Measurements from ENCODE around the gene CNTNAP2.

Gene CNTNAP2

DNA sequence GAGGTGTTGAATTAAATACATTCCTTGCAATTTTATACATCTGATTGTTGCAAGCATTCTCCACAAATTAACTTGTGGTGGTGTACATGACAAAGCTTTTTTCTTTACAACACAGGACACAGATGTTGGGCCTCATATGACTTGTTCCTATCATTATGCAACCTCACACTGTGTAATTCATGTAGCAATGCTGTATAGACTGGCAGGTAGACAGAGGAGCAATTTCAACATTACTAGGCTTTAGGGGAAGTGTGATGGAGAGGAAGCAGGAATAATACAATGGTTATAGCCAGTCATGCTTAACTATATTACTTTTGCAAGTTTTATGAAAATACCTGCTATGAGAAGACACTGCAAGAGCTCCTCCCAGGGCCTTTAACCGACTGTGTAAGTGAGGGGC, 832.1 kb downstream of the CNTNAP2 start:
- H3K9me3 Mint-ChIP-seq (ENCODE audit: low read depth), result peaks cover 5% of the 10 kb centered on the region
- H3K4me3 Mint-ChIP-seq, result no peak overlapping the region
- H3K27ac Mint-ChIP-seq, result no peak overlapping the region

DNA sequence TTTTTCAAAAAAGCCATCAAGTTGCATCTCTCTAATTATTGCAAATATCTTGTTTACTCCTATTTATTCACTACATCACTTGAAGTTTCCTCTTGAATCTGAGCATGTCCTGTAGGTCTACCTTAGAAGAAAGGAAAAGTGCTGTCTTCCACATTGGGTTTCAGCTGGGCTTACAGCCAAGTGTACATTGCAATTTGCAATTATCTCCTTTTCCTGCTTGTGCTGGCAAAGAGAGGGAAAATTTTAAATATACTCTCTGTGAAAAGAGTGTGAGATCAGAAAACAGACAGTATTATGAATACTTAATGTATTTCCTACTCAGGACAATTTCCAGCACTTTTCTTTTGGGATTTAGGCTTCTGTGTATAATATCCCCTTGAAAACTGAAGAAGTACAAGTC, 839.7 kb downstream of the CNTNAP2 start:
- Mint-ChIP-seq H3K27me3 (no peaks in the 10 kb centered on the region), H3K9me3 (ENCODE audit: low read depth) (no peaks in the 10 kb centered on the region), H3K36me3 (no peaks in the 10 kb centered on the region), H3K4me1 (ENCODE audit: low read depth) (no peaks in the 10 kb centered on the region), H3K4me3 (no peak overlapping the region), H3K27ac (no peak overlapping the region)

More for the DNA sequence above, 832.1 kb downstream of the CNTNAP2 start:
- Mint-ChIP-seq H3K27me3 (no peaks in the 10 kb centered on the region), H3K4me1 (ENCODE audit: low read depth) (no peaks in the 10 kb centered on the region), H3K36me3 (no peaks in the 10 kb centered on the region)

DNA sequence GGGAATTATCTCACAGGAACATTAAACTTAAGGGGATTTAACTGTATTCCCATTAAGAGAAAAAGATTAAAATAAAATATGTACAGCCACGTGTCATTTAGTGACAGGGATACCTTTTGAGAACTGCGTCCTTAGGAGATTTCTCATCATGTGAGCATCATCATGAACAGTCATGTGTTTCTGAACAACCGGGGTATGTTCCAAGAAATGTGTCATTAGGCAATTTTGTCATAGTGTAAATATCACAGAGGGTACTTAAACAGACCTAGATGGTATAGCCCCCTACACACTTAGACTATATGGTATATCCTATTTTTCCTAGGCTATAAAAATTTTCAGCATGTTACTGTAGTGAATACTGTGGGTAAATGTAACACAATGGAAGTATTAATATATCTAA, 840.3 kb downstream of the CNTNAP2 start:
- Mint-ChIP-seq H3K27ac (no peak overlapping the region), H3K27me3 (no peaks in the 10 kb centered on the region), H3K36me3 (no peaks in the 10 kb centered on the region), H3K4me3 (no peak overlapping the region), H3K4me1 (ENCODE audit: low read depth) (no peaks in the 10 kb centered on the region), H3K9me3 (ENCODE audit: low read depth) (no peaks in the 10 kb centered on the region)

DNA sequence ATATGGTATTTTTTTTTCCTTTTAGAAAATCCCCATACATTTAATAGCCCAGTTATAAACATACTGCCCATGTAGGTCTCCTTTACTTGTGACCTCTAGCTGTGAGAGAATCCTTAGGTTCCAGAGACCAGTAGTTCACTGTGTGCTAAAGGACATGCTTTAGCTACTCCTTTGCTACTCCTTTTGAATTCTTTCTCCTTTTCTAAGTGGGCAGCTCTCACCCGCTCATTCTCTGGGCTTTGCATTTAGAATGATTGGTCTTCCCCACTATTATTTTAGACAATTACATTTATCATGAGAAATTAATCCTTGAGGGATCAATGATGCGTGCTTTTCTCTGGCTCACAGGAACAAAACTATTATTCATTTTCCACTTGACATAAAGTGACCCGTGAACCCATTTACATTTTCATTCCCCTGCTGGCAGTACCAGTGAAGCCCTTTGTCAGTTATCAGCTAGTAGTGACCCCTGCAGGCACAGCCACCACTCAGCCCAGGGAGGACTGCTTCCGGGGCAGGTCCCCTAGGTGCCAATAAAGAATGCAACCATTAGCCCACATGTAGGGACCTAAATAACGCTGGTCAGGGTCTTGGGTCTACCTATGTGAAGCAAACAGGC, 844.3 kb downstream of the CNTNAP2 start:
- Mint-ChIP-seq H3K27ac (no peak overlapping the region), H3K4me3 (no peak overlapping the region), H3K9me3 (ENCODE audit: low read depth) (peaks cover 3% of the 10 kb centered on the region), H3K4me1 (ENCODE audit: low read depth) (no peaks in the 10 kb centered on the region), H3K36me3 (no peaks in the 10 kb centered on the region), H3K27me3 (no peaks in the 10 kb centered on the region)

DNA sequence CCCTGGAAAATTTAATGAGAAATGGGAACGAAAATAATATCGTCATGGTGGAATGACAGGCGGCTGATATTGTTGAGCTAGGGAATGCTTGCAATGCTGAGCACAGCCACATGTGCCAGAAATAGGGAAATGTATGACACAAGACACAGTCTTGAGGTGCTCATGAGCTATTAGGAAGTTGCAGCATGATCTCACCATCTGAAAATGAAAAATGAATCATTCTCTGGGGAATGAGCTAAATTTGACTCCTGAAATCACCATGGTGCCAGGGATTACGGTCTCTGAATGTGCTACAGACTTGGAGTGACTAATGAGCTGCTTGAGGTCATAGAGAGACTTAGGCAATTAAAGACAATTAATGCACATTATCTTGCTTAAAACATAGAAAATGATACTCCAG, 845.0 kb downstream of the CNTNAP2 start:
- Mint-ChIP-seq H3K27me3 (no peaks in the 10 kb centered on the region), H3K36me3 (no peaks in the 10 kb centered on the region), H3K9me3 (ENCODE audit: low read depth) (peaks cover 3% of the 10 kb centered on the region), H3K4me1 (ENCODE audit: low read depth) (no peaks in the 10 kb centered on the region), H3K4me3 (no peak overlapping the region), H3K27ac (no peak overlapping the region)

DNA sequence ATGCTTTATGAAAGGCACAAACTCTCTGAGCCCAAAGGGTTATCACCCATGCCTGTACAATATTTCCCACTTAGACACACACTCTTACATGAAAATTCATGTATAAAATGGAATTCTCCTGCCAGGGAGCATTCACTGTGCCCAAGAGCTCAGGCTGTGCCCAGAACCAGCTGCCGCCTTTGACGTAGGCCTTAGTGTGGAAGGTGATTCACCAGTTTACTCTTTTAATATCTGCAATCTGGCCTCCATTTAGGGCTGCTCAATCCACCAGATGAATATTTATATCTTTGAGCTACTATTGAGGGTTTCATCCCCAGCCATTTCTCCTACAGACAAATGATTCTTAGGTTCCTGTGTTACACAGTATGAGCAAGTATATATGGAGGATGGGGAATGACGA, 849.7 kb downstream of the CNTNAP2 start:
- Mint-ChIP-seq H3K36me3 (no peaks in the 10 kb centered on the region), H3K9me3 (ENCODE audit: low read depth) (peaks cover 3% of the 10 kb centered on the region), H3K27ac (no peak overlapping the region), H3K27me3 (no peaks in the 10 kb centered on the region), H3K4me1 (ENCODE audit: low read depth) (no peaks in the 10 kb centered on the region), H3K4me3 (no peak overlapping the region)

DNA sequence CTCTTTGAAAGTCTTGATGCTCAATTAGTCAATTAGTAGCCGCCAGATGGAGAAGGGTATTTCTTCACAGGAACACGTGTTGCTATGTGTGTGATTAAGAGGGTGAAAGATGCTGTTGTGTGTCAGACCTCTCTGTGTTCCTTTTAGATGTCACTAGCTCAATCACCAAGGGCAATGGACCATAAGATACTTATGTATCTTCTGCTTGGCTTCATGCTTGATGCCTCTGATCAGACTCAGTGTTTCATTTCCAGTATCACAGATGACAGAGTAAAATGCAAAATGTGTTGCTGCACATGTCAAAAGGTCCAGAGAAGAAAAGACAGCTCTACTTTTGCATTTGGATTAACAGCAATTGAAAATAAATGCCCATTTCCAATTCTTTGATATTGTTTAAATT, 865.9 kb downstream of the CNTNAP2 start:
- H3K4me1 Mint-ChIP-seq (ENCODE audit: low read depth), result no peaks in the 10 kb centered on the region
- no peak overlapping the region for H3K4me3 Mint-ChIP-seq
- H3K36me3 Mint-ChIP-seq, result no peaks in the 10 kb centered on the region
- H3K27me3 Mint-ChIP-seq, result no peaks in the 10 kb centered on the region
- H3K27ac Mint-ChIP-seq, result no peak overlapping the region
- peaks cover 11% of the 10 kb centered on the region for H3K9me3 Mint-ChIP-seq (ENCODE audit: low read depth)

DNA sequence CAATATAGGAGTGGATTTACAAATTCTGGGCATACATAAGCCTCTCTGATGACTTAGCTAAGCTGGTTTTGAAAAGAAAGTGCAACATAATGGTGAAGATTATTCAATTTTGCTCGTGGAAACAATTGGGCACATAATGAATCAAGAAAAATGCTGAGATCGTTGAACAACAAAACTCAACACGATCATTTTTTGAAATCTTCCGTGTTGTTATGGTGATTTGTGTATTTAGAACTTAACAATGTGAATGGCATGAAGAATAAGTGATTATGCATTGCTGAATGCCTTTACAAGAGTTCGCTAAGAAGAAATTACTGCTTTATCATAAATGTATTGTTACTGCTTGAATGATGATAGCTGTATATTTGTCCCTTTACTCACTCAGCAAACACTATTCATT, 875.0 kb downstream of the CNTNAP2 start:
- H3K4me1 Mint-ChIP-seq (ENCODE audit: low read depth), result no peaks in the 10 kb centered on the region
- no peak overlapping the region for H3K27ac Mint-ChIP-seq
- peaks cover 14% of the 10 kb centered on the region for H3K9me3 Mint-ChIP-seq (ENCODE audit: low read depth)
- H3K36me3 Mint-ChIP-seq, result no peaks in the 10 kb centered on the region
- no peaks in the 10 kb centered on the region for H3K27me3 Mint-ChIP-seq
- H3K4me3 Mint-ChIP-seq, result no peak overlapping the region

DNA sequence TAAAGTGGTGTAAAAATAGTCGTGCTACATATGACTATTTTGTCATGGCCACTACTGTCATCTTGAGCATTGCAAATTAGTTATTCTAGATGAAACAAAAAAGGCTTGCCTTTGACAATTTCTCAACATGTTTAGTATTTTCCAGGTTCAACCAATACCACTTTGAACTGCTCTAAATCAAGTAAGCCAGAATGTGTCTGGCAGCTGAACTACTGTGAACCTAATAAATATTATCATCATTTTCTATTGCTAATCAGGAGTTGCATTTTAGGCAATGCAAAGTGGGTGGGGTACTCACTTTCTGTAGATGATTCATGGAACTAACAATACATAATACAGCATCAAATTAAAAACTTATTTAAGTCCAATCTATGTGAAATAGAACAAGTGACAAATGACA, 877.2 kb downstream of the CNTNAP2 start:
- Mint-ChIP-seq H3K4me1 (ENCODE audit: low read depth) (no peaks in the 10 kb centered on the region), H3K27ac (no peak overlapping the region), H3K27me3 (no peaks in the 10 kb centered on the region), H3K36me3 (no peaks in the 10 kb centered on the region), H3K9me3 (ENCODE audit: low read depth) (peaks cover 11% of the 10 kb centered on the region), H3K4me3 (no peak overlapping the region)

DNA sequence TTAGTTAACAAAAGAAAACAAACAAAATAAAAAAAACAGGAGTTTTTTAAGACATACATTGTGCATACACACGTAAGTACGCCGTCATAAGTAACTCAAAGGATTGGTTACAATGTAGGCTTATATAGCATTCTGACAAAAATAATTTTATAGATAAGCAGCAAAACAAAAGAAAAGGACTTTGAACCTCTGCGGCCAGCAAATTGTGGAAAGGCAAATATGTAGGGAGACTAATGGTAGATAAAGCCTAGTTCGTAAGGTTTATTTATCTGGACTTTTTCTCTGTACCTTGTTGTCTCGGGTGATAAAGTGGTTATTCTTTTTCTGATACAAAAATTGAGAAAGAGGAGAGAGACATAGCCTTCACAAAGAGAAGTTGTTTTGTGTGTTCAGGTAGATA, 891.9 kb downstream of the CNTNAP2 start:
- no peaks in the 10 kb centered on the region for H3K27me3 Mint-ChIP-seq
- H3K27ac Mint-ChIP-seq, result no peak overlapping the region
- H3K4me1 Mint-ChIP-seq (ENCODE audit: low read depth), result no peaks in the 10 kb centered on the region
- H3K9me3 Mint-ChIP-seq (ENCODE audit: low read depth), result peaks cover 4% of the 10 kb centered on the region
- H3K36me3 Mint-ChIP-seq, result no peaks in the 10 kb centered on the region
- H3K4me3 Mint-ChIP-seq, result no peak overlapping the region

DNA sequence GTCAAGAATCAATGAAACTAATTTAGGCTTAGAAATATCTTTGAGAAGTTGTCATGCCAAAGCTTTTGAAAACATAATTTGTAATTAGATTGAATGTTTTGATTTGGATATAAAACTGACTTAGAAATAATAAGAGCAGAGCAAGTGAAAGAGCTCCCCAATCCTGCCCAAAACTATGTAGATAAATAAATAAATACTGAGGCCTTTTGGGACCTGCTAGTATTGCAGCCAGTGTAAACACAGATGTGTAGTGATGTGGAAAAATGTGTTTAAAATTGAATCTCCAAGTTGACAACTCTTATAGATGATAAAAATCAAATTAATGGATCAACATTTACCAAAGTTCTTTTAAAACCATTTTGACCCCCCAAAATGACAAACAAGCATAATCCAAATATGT, 896.1 kb downstream of the CNTNAP2 start:
- H3K27me3 Mint-ChIP-seq, result no peaks in the 10 kb centered on the region
- H3K4me1 Mint-ChIP-seq (ENCODE audit: low read depth), result no peaks in the 10 kb centered on the region
- H3K9me3 Mint-ChIP-seq (ENCODE audit: low read depth), result peaks cover 4% of the 10 kb centered on the region
- H3K27ac Mint-ChIP-seq, result no peak overlapping the region
- H3K4me3 Mint-ChIP-seq, result no peak overlapping the region
- no peaks in the 10 kb centered on the region for H3K36me3 Mint-ChIP-seq

DNA sequence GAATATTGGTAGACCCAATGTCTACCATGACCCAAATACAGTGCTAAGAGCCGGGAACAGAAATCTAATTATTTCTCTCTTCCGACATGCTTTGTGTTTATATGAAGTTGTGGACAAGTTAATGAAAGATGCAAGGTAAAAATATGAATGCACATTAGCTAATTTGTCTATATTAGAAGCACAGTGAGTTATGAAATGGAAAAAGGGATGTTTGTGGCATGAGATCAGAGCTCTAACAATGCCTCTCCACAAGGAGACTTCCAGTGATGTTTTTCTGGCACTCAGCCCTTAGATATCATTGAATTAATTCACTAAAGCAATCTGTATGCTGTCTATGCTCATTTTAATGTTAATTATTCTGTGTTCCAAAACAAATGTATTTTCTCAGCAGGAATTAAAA, 897.2 kb downstream of the CNTNAP2 start:
- H3K9me3 Mint-ChIP-seq (ENCODE audit: low read depth), result peaks cover 4% of the 10 kb centered on the region
- no peak overlapping the region for H3K27ac Mint-ChIP-seq
- H3K4me1 Mint-ChIP-seq (ENCODE audit: low read depth), result no peaks in the 10 kb centered on the region
- H3K27me3 Mint-ChIP-seq, result no peaks in the 10 kb centered on the region
- H3K36me3 Mint-ChIP-seq, result no peaks in the 10 kb centered on the region
- H3K4me3 Mint-ChIP-seq, result no peak overlapping the region

DNA sequence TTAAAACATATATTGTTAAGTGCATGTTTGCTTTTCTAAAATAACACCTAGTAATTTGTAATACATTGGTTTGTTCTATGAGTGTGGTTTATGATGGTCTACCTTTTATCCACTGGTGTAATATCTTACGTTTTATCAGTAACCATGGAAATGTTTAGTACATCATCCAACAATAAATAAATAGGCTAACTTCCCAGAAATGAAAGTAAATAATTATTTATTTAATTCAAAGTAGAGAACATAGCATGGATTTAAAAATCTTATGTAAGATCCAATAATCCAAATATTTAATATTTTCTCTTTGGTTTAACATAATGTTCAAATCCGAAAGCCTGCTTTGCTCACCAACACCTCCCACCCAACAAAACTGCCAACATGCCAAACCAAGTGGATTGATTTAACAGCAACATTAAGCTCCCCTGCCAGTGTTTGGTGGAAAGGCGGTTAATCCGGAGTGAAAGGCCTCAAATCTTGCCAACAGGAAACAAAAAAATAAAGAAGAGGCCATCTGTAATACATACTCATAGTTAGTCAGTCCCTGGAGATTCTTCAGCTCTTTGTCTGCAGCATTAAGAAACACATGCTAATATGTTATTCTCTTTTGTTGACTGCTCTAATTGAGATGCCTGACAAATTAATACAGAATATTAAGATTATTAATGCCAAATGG, 897.8 kb downstream of the CNTNAP2 start:
- H3K4me1 Mint-ChIP-seq (ENCODE audit: low read depth), result no peaks in the 10 kb centered on the region
- no peak overlapping the region for H3K4me3 Mint-ChIP-seq
- H3K27ac Mint-ChIP-seq, result no peak overlapping the region
- no peaks in the 10 kb centered on the region for H3K36me3 Mint-ChIP-seq
- H3K9me3 Mint-ChIP-seq (ENCODE audit: low read depth), result peaks cover 4% of the 10 kb centered on the region
- H3K27me3 Mint-ChIP-seq, result no peaks in the 10 kb centered on the region

DNA sequence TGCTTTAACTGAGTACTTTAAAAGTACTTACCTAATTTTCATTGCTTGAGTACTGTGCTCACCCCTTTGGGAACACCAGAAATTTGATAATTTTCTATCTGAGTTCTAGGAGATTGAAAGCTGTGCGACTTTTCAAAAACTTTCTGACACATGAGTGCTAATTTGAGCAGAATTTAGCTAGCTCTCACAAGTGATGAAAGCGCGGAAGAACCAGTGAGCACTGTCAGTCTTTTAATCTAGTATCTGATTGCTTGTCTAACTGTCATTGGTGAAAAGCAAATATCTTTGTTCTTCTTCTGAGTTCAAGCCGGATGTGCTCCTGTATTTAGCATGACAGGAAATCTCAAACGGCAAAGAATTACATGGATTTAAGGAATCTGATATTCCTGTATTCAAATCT, 899.4 kb downstream of the CNTNAP2 start:
- Mint-ChIP-seq H3K36me3 (no peaks in the 10 kb centered on the region), H3K27ac (no peak overlapping the region), H3K27me3 (no peaks in the 10 kb centered on the region), H3K9me3 (ENCODE audit: low read depth) (no peaks in the 10 kb centered on the region), H3K4me1 (ENCODE audit: low read depth) (no peaks in the 10 kb centered on the region), H3K4me3 (no peak overlapping the region)

DNA sequence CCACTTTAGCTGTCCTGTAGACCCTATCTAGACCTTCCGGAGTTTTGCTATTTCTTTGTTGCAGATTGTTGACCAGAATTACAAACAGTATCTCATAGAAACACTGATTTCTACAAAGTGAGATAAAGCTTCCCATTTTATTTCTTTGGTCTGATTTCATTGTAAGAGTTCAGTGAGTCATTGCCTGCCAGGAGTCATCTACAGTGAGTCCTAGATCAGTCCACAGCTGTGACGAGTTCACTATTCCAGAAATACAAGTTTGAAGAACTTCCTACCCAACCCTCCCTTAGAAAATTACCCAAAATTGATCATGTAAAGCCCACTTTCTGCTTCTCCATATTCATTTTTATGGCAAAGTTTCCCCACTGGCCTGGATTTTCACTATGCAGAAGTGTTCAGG, 905.5 kb downstream of the CNTNAP2 start:
- no peaks in the 10 kb centered on the region for H3K9me3 Mint-ChIP-seq (ENCODE audit: low read depth)
- H3K4me3 Mint-ChIP-seq, result no peak overlapping the region
- H3K36me3 Mint-ChIP-seq, result no peaks in the 10 kb centered on the region
- H3K27me3 Mint-ChIP-seq, result no peaks in the 10 kb centered on the region
- no peak overlapping the region for H3K27ac Mint-ChIP-seq
- no peaks in the 10 kb centered on the region for H3K4me1 Mint-ChIP-seq (ENCODE audit: low read depth)

DNA sequence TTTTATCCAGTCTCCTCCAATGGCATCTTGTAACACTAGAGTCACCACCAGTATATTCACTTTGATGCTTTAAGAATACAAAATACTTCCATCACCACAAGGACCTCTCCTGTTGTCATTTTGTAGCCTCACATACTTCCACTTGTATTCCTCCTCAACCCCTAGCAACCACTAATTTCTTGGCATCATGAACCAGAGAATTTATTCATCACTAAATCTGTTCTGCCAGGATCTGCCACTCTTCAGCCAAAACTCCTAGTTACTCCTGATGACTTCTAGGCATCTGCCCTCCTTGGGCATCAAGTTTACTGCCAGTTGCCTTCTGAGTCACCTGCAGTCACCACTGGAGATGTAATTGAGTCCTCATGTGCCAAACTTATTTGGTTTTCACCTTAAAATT, 906.8 kb downstream of the CNTNAP2 start:
- Mint-ChIP-seq H3K27ac (no peak overlapping the region), H3K4me3 (no peak overlapping the region), H3K4me1 (ENCODE audit: low read depth) (no peaks in the 10 kb centered on the region), H3K27me3 (no peaks in the 10 kb centered on the region), H3K36me3 (no peaks in the 10 kb centered on the region), H3K9me3 (ENCODE audit: low read depth) (peaks cover 4% of the 10 kb centered on the region)

Data from activated naive CD8-positive, alpha-beta T cell (primary cell).